Activated T-cell treated with anti-CD3 and anti-CD28 coated beads, Interleukin-2, amount 50 U/mL, for 4 hours (primary cell): Measurements from ENCODE around the gene PHRF1. TPM values are rescaled to one million over a fixed set of nuclear protein-coding genes. Genes with fewer than 3 reads are reported as not detected.
"Not testable (repeated sequence)": the region's sequence is repeated elsewhere in the genome, so short reads cannot be mapped to it uniquely, and the experiment has no call there.

Experiments
- ATAC-seq, 2 donors: fragments of 200-7000 bp; cut with Tn5 transposase; one replicate each; pipeline ENCODE4 v1.10.0; 2021
- DNase-seq: peaks from one replicate; pipeline ENCODE4 v3.0.0-alpha.2; 2020
- H3K27me3 Mint-ChIP-seq: one replicate; pipeline ENCODE4 v1.8.0; 2021; ENCODE audit warnings: low read depth, mixed read lengths
- H3K36me3 Mint-ChIP-seq: one replicate; pipeline ENCODE4 v1.8.0; 2022; ENCODE audit warnings: mixed read lengths; ENCODE audit not compliant: insufficient read depth
- H3K4me1 Mint-ChIP-seq: one replicate; pipeline ENCODE4 v1.8.0; 2021; ENCODE audit warnings: low read depth, mixed read lengths
- H3K4me3 Mint-ChIP-seq: one replicate; pipeline ENCODE4 v1.8.0; 2021; ENCODE audit warnings: mild to moderate bottlenecking, moderate library complexity, mixed read lengths
- H3K9me3 Mint-ChIP-seq: one replicate; pipeline ENCODE4 v1.8.0; 2021; ENCODE audit warnings: mixed read lengths
- total RNA-seq, 3 donors: library from RNA; stranded (reverse); gene quantifications; one replicate each; pipeline ENCODE4 v1.2.1, GENCODE V29; 2021

Gene PHRF1
- total RNA-seq, 3 donors from 2014 or later = 57.7 to 59.2 (median 57.7) TPM

DNA sequence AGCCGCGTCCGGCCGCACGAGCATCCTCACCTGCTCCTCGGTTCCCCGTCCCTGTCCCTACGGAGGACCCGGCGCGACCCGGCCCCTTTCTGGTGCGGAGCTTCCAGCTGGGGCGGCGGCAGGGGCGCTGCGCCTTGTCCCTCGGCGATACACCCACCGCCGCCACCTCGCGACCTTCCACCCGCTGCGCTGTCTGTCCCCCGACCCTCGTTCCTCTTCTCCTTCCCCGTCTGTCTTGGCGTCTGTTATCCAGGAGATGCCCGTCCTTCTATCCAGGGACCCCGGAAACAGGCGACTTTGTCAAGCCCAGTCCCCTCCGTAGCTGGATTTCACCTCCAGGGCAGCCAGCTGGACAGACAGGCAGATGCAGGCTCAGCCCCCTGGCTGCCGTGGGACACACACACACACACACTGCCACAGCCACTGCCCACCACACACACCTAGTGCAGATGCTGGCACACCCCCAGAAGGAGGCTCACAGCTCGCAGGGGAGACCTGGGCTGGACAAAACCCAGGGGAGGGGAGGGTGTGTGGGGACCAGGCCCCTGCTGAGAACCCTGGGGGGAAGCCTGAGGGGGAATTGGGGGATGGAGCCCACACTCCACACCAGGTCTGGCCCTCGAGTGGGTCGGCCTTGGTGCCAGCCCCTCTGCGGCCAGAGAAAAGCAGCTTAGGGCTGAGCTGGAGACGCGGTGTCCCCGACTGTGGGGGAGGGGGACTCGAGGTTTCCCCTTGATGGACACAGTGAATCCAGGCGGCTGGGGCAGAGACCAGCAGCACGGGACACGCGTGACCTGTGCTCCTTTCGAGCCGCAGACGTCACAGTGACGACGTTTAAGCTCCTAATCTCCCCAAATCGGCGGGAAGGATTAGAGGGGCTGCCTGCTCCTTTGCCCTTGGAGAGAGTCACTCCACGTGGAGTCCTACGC lies 61.6 kb downstream of the PHRF1 start:
- Mint-ChIP-seq H3K4me1 (peaks cover 15% of the 10 kb centered on the region), H3K4me3 (no peak overlapping the region), H3K27me3 (peaks cover 32% of the 10 kb centered on the region), H3K9me3 (no peaks in the 10 kb centered on the region), H3K36me3 (no peaks in the 10 kb centered on the region)
- DNase-seq (no peak), ATAC-seq (peak in 1 of 2 donors; percentile 31)

DNA sequence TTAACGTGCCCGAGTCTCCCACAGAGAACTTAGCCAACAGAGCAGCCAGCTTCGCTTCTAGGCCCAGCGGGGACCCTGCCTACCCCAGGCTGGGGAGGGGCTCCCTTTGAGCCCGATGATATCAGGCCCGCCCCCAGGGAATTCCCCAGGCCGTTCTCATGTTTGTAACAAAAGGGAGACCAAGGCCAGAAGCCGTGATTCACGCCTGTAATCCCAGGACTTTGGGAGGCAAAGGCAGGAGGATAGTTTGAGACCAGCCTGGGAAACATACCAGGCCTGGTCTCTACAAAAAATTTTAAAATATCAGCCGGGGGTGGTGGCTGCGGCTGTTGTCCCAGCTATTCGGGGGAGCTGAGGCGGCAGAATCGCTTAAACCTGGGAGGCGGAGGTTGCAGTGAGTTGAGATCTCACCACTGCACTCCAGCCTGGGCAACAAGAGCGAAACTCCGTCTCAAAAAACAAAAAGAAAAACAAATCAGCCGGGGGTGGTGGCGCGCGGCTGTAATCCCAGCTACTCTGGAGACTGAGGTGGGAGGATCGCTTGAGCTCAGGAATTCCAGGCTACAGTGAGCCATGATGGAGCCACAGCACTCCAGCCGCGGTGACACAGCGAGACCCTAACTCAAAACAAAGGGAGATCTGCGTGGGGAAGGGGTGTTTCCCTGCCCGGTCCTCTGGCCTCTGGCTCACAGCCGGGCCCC lies 62.5 kb downstream of the PHRF1 start:
- no peak for ATAC-seq
- Mint-ChIP-seq H3K36me3 (no peaks in the 10 kb centered on the region), H3K4me3 (peak overlapping the region; percentile 24), H3K4me1 (peaks cover 15% of the 10 kb centered on the region), H3K9me3 (no peaks in the 10 kb centered on the region), H3K27me3 (peaks cover 32% of the 10 kb centered on the region)
- DNase-seq = no peak

DNA sequence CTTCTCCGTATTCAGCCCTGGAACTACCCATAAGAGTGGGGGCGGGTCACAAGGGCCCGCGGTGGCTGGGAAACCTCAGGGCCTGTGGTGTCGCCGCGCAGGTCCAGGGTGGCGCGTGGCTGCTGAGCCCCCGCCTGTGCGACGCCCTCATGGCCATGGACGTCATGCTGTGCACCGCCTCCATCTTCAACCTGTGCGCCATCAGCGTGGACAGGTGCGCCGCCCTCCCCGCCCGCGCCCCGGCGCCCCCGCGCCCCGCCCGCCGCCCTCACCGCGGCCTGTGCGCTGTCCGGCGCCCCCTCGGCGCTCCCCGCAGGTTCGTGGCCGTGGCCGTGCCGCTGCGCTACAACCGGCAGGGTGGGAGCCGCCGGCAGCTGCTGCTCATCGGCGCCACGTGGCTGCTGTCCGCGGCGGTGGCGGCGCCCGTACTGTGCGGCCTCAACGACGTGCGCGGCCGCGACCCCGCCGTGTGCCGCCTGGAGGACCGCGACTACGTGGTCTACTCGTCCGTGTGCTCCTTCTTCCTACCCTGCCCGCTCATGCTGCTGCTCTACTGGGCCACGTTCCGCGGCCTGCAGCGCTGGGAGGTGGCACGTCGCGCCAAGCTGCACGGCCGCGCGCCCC lies 63.2 kb downstream of the PHRF1 start:
- no peak for DNase-seq
- H3K27me3 Mint-ChIP-seq = peaks cover 32% of the 10 kb centered on the region
- H3K36me3 Mint-ChIP-seq = no peaks in the 10 kb centered on the region
- no peak overlapping the region for H3K4me3 Mint-ChIP-seq
- ATAC-seq = peak; percentile 25 to 35
- H3K4me1 Mint-ChIP-seq = peaks cover 15% of the 10 kb centered on the region
- no peaks in the 10 kb centered on the region for H3K9me3 Mint-ChIP-seq

DNA sequence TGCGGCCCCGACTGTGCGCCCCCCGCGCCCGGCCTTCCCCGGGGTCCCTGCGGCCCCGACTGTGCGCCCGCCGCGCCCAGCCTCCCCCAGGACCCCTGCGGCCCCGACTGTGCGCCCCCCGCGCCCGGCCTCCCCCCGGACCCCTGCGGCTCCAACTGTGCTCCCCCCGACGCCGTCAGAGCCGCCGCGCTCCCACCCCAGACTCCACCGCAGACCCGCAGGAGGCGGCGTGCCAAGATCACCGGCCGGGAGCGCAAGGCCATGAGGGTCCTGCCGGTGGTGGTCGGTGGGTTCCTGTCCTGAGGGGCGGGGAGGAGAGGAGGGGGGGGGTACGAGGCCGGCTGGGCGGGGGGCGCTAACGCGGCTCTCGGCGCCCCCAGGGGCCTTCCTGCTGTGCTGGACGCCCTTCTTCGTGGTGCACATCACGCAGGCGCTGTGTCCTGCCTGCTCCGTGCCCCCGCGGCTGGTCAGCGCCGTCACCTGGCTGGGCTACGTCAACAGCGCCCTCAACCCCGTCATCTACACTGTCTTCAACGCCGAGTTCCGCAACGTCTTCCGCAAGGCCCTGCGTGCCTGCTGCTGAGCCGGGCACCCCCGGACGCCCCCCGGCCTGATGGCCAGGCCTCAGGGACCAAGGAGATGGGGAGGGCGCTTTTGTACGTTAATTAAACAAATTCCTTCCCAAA lies 63.9 kb downstream of the PHRF1 start:
- Mint-ChIP-seq H3K4me3 (no peak overlapping the region), H3K4me1 (peaks cover 15% of the 10 kb centered on the region), H3K27me3 (peaks cover 32% of the 10 kb centered on the region), H3K36me3 (no peaks in the 10 kb centered on the region), H3K9me3 (no peaks in the 10 kb centered on the region)
- ATAC-seq (peak in 1 of 2 donors; percentile 16), DNase-seq (no peak)

DNA sequence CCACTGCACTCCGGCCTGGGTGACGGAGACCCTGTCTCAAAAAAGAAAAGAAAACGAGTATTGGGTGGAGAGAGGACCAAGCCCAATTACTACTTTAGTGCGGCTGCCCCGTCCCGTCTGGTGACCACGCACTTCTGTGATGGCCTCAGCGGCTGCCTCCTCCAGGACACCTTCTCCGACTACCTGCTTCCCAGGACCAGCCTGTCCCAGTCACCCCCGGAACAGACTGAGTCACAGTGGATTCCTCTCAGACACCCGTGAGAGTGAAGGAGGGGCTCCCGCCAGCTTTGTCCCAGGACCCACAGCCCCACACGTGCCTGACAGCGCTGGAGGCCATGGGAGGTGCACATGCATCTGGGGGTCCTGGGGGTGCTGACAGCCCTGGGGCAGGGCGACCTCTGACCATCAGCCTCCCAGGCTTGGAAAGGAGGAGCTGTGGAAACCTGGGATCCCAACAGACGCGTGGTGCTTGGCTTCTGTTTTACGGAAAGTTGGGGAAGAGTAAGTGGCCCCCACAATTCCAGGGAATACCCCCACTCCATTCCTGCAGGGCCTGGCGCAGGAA lies 65.6 kb downstream of the PHRF1 start:
- DNase-seq = no peak
- ATAC-seq = no peak
- no peaks in the 10 kb centered on the region for H3K9me3 Mint-ChIP-seq
- H3K27me3 Mint-ChIP-seq = peaks cover 20% of the 10 kb centered on the region
- H3K36me3 Mint-ChIP-seq = no peaks in the 10 kb centered on the region
- no peak overlapping the region for H3K4me3 Mint-ChIP-seq
- peaks cover 14% of the 10 kb centered on the region for H3K4me1 Mint-ChIP-seq

DNA sequence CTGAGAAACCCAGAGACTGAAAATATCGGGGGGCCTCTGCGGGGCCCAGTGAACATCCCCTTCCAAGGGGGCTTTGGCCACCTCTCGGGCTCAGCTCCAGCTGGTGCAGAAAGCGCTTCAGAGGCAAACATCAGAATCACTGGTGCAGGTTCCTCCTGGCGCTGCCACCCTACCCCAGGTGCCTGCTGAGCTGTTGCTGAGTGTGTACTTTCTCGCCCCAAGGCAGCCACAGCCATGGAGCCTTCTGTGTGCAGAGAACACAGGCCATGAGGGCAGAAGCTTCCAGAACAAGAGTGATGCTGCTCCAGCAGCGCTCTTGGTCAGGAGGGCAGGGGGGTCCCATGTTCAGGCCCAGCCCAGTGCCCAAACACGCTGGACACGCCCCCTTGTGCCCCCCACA lies 67.1 kb downstream of the PHRF1 start:
- Mint-ChIP-seq H3K9me3 (no peaks in the 10 kb centered on the region), H3K36me3 (peaks cover 2% of the 10 kb centered on the region), H3K4me3 (no peak overlapping the region), H3K27me3 (peaks cover 11% of the 10 kb centered on the region), H3K4me1 (peaks cover 9% of the 10 kb centered on the region)
- ATAC-seq = no peak
- DNase-seq = no peak

DNA sequence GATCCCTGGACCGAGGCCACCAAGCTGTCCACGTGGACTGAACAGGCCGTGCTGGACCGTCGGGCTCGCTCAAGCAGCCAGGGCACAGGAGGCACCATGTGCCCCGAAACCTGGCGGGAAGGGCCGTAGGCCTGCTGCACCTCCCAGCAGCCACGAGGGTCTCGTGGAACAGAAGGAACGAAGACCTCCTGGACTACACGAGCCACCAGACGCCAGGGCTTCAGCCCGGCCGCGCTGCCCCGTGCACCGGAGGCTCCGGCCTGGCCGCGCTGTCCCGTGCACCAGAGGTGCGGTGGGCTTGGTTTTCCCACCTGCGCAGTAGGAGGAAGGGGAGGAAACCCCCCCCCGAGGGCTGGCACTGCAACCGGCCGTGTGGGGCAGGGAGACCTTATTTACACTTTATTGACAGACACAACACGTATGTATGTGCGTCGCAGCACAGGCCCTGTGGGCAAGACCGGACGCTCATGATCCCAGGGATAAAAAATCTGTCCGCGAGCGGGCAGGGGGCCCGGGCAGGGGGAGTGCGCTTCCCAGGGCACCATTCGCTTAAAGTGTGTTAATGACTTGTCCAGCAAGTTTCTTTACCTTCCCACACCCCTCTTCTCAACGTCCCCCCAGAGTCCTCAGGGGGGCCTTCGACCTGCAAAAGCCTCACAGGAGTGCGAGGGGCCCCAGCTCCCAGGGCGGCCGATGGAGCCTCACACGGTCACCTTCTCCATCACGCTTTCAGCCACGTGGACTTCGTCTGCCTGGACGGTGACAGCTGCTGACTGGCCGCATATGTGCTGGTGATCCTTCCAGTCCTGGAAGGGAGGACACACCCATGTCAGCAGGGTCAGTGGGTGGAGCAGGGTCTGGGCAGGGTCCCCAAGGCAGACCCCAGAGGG lies 67.8 kb downstream of the PHRF1 start:
- H3K27me3 Mint-ChIP-seq = peaks cover 4% of the 10 kb centered on the region
- H3K4me3 Mint-ChIP-seq = no peak overlapping the region
- H3K9me3 Mint-ChIP-seq = no peaks in the 10 kb centered on the region
- peaks cover 6% of the 10 kb centered on the region for H3K36me3 Mint-ChIP-seq
- peaks cover 2% of the 10 kb centered on the region for H3K4me1 Mint-ChIP-seq
- no peak for DNase-seq
- no peak for ATAC-seq

DNA sequence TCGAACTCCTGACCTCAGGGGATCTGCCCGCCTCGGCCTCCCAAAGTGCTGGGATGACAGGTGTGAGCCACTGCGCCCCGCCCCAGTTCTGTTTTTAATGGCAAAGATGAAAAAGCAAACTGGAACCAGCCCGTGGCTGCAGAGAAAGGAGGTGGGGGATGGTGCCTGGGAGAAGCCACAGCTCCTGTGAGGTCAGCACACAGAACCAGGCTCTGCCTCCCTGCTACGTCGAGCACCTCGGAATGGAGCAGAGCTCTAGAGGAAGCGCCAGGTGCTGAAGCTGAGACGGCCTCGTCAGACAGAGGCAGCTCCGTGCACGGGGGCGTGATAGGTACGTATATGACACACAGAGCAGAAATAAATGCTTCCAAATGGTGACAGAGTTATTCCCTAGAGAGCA lies 69.3 kb downstream of the PHRF1 start:
- ATAC-seq = no peak
- Mint-ChIP-seq H3K4me1 (no peaks in the 10 kb centered on the region), H3K4me3 (no peak overlapping the region), H3K36me3 (peaks cover 6% of the 10 kb centered on the region), H3K9me3 (no peaks in the 10 kb centered on the region), H3K27me3 (no peaks in the 10 kb centered on the region)
- DNase-seq = no peak

DNA sequence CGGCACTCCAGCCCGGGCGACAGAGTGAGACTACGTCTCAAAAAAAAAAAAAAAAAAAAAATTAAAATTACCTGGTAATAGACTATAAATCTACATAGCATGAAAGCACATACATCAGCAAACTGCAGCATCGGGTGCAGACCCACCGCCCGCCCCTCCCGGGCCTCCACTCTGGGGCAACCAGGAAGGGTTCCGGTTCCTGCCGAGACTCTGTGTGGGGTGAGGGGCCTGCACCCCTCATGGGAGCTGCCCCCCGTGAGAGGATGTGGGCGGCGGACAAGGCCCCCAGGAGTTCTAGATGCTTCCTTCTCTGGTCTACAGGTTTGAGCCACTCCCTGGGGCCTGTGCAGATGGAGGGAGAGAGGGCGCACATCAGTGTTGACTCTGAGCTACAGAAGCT lies 69.9 kb downstream of the PHRF1 start:
- Mint-ChIP-seq H3K27me3 (no peaks in the 10 kb centered on the region), H3K4me1 (no peaks in the 10 kb centered on the region), H3K4me3 (no peak overlapping the region), H3K9me3 (no peaks in the 10 kb centered on the region), H3K36me3 (peaks cover 6% of the 10 kb centered on the region)
- ATAC-seq (no peak), DNase-seq (no peak)

DNA sequence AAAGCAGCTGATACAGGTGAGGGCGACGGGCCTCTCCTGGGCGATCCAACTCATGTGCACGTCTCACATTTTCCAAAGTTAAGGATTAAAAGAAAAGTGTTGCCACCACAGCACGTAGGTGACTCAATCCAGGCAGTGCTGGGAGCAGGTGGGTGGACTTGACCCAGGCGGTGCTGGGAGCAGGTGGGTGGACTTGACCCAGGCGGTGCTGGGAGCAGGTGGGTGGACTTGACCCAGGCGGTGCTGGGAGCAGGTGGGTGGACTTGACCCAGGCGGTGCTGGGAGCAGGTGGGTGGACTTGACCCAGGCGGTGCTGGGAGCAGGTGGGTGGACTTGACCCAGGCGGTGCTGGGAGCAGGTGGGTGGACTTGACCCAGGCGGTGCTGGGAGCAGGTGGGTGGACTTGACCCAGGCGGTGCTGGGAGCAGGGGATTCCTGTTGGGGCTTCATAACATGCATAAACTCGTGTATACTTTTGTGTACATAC lies 71.4 kb downstream of the PHRF1 start:
- H3K36me3 Mint-ChIP-seq, ATAC-seq, H3K4me3 Mint-ChIP-seq, H3K9me3 Mint-ChIP-seq, DNase-seq, H3K4me1 Mint-ChIP-seq, H3K27me3 Mint-ChIP-seq: not testable (repeated sequence)

DNA sequence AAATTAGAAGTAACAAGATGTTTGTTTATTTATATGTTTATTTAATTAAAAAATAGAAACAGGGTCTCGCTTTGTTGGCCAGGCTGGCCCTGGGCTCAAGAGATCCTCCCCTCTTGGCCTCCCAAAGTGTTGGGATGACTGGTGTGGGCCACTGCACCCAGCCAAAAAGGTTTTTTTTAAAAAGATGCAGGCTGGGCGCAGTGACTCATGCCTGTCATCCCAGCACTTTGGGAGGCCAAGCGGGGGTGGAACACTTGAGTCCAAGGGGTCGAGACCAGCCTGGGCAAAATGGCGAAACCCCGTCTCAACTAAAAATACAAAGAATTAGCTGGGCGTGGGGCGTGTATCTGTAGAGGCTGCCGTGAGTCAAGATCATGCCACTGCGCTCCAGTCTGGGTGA lies 74.2 kb downstream of the PHRF1 start:
- Mint-ChIP-seq H3K27me3 (no peaks in the 10 kb centered on the region), H3K9me3 (no peaks in the 10 kb centered on the region), H3K4me1 (no peaks in the 10 kb centered on the region), H3K36me3 (peaks cover 8% of the 10 kb centered on the region), H3K4me3 (no peak overlapping the region)
- DNase-seq (no peak), ATAC-seq (no peak)

DNA sequence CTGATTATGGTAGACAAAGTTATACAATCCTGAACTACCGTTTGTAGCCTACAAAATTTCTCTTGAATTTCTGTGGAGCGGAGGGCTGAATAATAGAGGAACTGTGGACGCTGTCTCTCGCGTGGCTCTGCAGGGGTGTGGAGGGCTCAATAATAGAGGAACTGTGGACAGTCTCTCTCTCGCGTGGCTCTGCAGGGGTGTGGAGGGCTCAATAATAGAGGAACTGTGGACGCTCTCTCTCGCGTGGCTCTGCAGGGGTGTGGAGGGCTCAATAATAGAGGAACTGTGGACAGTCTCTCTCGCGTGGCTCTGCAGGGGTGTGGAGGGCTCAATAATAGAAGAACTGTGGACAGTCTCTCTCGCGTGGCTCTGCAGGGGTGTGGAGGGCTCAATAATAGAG lies 76.9 kb downstream of the PHRF1 start:
- H3K36me3 Mint-ChIP-seq, ATAC-seq, H3K27me3 Mint-ChIP-seq, H3K4me3 Mint-ChIP-seq, H3K4me1 Mint-ChIP-seq, H3K9me3 Mint-ChIP-seq, DNase-seq: not testable (repeated sequence)

DNA sequence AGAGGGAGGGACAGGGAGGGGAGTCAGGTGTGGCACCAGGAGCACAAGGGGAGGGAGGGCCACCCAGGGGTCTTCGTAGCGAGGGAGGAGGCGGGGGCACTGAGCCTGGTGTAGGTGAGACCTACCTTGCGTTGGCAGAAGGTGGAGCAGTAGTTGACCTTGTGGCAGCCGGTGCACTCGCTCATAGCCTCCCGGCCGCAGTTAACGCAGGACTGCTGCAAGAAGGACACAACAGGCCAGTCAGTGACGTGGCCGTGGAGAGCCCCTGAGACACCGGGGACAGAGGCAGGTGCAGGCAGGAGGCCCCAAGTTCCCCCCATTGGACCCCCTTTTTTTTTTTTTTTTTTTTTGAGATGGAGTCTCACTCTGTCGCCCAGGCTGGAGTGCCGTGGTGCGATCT lies 77.6 kb downstream of the PHRF1 start:
- ATAC-seq = no peak
- H3K9me3 Mint-ChIP-seq = no peaks in the 10 kb centered on the region

More for the DNA sequence above, 77.6 kb downstream of the PHRF1 start:
- Mint-ChIP-seq H3K36me3 (peaks cover 5% of the 10 kb centered on the region), H3K4me1 (no peaks in the 10 kb centered on the region), H3K27me3 (no peaks in the 10 kb centered on the region), H3K4me3 (no peak overlapping the region)
- DNase-seq = no peak
